A673 (cell line): ENCODE results near the gene EIPR1. TPM values are rescaled to one million over a fixed set of nuclear protein-coding genes. Genes with fewer than 3 reads are reported as not detected.
A peak's percentile ranks its signal among the peaks of the same experiment; 100 is the strongest.

Experiments used
- BruUV-seq: library from RNA; stranded (reverse); fragments of 400-500 nt; replicated peaks from 2 replicates; lab custom pipeline; 2021; lab: Mats Ljungman, UMichigan
- CTCF ChIA-PET: fragments of 300-600 bp; sonication (Branson Sonifier 250); formaldehyde crosslinking; loops from one replicate; lab custom pipeline; 2022; ENCODE audit warnings: antibody characterized with exemption; lab: Charles Lee
- POLR2A ChIA-PET: fragments of 300-600 bp; sonication (Branson Sonifier 250); formaldehyde crosslinking; loops from one replicate; lab custom pipeline; 2022; ENCODE audit warnings: antibody characterized with exemption; ENCODE audit not compliant: low non-redundant PET; lab: Charles Lee
- DNase-seq: peaks from one replicate; pipeline ENCODE4 v3.0.0-alpha.2; 2015; ENCODE audit warnings: low spot score
- H3K27ac ChIP-seq: fragments of 200-600 bp; sonication (generic); 2 replicates; pipeline ENCODE4 v1.5.1; 2016; ENCODE audit warnings: mixed run types, low read depth, mild to moderate bottlenecking, mixed read lengths, antibody characterized with exemption, low read length; ENCODE audit not compliant: poor library complexity, severe bottlenecking
- H3K27me3 ChIP-seq: fragments of 200-600 bp; sonication (generic); replicated peaks from 2 replicates; pipeline ENCODE4 v1.6.1; 2017; ENCODE audit warnings: mixed run types, low read depth, mild to moderate bottlenecking, mixed read lengths, antibody characterized with exemption, low read length; ENCODE audit not compliant: insufficient read depth, poor library complexity
- H3K36me3 ChIP-seq: fragments of 200-600 bp; sonication (generic); 2 replicates; pipeline ENCODE4 v1.6.1; 2016; ENCODE audit warnings: mixed run types, mild to moderate bottlenecking, mixed read lengths, antibody characterized with exemption, low read length; ENCODE audit not compliant: insufficient read depth, poor library complexity, severe bottlenecking
- H3K4me1 ChIP-seq: fragments of 200-600 bp; sonication (generic); 2 replicates; pipeline ENCODE4 v1.6.1; 2017; ENCODE audit warnings: mixed run types, mild to moderate bottlenecking, mixed read lengths, antibody characterized with exemption, low read length; ENCODE audit not compliant: insufficient read depth, poor library complexity, severe bottlenecking
- H3K4me3 ChIP-seq: fragments of 200-600 bp; sonication (generic); 2 replicates; pipeline ENCODE4 v1.5.1; 2016; ENCODE audit warnings: low read depth, mixed run types, mild to moderate bottlenecking, mixed read lengths, low read length; ENCODE audit not compliant: poor library complexity, severe bottlenecking
- H3K9me3 ChIP-seq: fragments of 200-600 bp; sonication (generic); 2 replicates; pipeline ENCODE4 v1.6.1; 2016; ENCODE audit warnings: mixed run types, low read depth, mild to moderate bottlenecking, mixed read lengths, antibody characterized with exemption, low read length; ENCODE audit not compliant: poor library complexity, severe bottlenecking
- EZH2 ChIP-seq: fragments of 200-600 bp; sonication (generic); IDR thresholded peaks from 2 replicates; pipeline ENCODE4 v1.6.1; 2017; ENCODE audit warnings: borderline replicate concordance, low read depth, mild to moderate bottlenecking, mixed read lengths, antibody characterized with exemption, low read length; ENCODE audit not compliant: poor library complexity, severe bottlenecking
- intact Hi-C: fragments of 100-400 bp; cut with micrococcal nuclease; formaldehyde crosslinking; loops from one replicate; pipeline ENCODE4 v1.10.0; 2022; ENCODE audit not compliant: unreplicated experiment
- total RNA-seq: library from RNA; stranded (reverse); gene quantifications from 2 replicates; pipeline ENCODE4 v1.2.3, GENCODE V29; 2021
- TF ChIP-seq, protein P1 (sequence below): fragments of 300-800, 200-600 bp; sonication (generic); conservative IDR thresholded peaks from 2 replicates; pipeline ENCODE4 v1.5.1; 2017; ENCODE audit warnings: low read depth, mild to moderate bottlenecking, antibody characterized with exemption, low read length, moderate library complexity, mixed read lengths

Gene EIPR1
- total RNA-seq, 1 experiment from 2014 or later: 37.0 TPM

GRCh38 chr2:3145471-3146021, 232.1 kb downstream of the EIPR1 start:
- intact Hi-C loops: no loop called here
- POLR2A ChIA-PET: no interaction called here
- no TSS peak for BruUV-seq
- Histone ChIP-seq H3K4me1 (peaks cover 14% of the 10 kb centered on the region), H3K4me3 (no peak overlapping the region), H3K36me3 (no peaks in the 10 kb centered on the region), H3K9me3 (no peaks in the 10 kb centered on the region), H3K27me3 (no peaks in the 10 kb centered on the region), H3K27ac (no peak overlapping the region)
- TF ChIP-seq, protein P1, sequence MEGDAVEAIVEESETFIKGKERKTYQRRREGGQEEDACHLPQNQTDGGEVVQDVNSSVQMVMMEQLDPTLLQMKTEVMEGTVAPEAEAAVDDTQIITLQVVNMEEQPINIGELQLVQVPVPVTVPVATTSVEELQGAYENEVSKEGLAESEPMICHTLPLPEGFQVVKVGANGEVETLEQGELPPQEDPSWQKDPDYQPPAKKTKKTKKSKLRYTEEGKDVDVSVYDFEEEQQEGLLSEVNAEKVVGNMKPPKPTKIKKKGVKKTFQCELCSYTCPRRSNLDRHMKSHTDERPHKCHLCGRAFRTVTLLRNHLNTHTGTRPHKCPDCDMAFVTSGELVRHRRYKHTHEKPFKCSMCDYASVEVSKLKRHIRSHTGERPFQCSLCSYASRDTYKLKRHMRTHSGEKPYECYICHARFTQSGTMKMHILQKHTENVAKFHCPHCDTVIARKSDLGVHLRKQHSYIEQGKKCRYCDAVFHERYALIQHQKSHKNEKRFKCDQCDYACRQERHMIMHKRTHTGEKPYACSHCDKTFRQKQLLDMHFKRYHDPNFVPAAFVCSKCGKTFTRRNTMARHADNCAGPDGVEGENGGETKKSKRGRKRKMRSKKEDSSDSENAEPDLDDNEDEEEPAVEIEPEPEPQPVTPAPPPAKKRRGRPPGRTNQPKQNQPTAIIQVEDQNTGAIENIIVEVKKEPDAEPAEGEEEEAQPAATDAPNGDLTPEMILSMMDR: no peak
- no peak for TF ChIP-seq EZH2
- DNase-seq: no peak
- CTCF ChIA-PET: no interaction called here

DNA sequence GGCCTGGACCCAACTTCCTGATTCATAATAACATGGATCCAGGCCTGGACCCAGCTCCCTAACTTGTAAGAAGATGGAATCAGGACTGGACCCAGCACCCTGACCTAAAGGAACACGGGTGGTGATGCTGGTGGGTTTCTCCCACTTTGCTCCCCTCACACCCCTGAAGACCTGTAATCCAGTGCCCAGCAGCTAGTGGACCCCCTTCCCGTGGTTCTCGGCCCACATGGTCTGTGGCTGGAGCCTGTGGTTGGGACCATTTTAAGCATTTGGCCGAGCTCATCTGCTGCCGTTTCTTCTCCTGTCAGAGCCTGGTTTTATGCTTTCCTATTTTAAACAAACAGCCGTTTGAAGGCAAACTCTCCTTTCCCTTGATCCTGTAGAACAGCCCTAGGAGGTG, 232.8 kb downstream of the EIPR1 start:
- DNase-seq: no peak
- TF ChIP-seq, protein P1: no peak
- TF ChIP-seq EZH2: no peak
- intact Hi-C loops: no loop called here
- Histone ChIP-seq H3K4me1 (peaks cover 18% of the 10 kb centered on the region), H3K27me3 (no peaks in the 10 kb centered on the region), H3K27ac (no peak overlapping the region), H3K4me3 (no peak overlapping the region), H3K36me3 (no peaks in the 10 kb centered on the region), H3K9me3 (no peaks in the 10 kb centered on the region)
- ChIA-PET POLR2A (no interaction called here), CTCF (no interaction called here)
- no TSS peak for BruUV-seq

DNA sequence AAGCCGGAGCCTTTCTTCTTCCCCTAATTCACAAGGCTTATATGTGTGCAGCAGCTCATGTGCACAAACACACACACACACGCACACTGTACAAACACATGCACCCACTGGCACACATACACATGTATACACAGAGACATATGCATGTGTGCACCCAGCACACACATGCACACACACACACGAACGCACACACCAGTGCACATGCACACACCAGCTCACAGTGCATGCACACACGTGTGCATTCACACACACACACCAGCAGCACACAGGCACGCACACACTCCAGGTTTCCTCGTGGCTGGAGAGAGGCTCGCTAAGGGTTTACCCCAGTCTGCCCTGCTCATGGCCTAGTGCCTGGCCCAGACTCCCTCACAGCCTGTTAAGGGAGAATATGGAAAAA, 234.0 kb downstream of the EIPR1 start:
- no peaks in the 10 kb centered on the region for H3K27me3 ChIP-seq
- intact Hi-C loops: no loop called here
- no peak overlapping the region for H3K4me3 ChIP-seq
- no peaks in the 10 kb centered on the region for H3K9me3 ChIP-seq
- H3K36me3 ChIP-seq: no peaks in the 10 kb centered on the region
- DNase-seq: no peak
- ChIA-PET CTCF (no interaction called here), POLR2A (interaction anchor here (0.7 kb wide), 1 partner anchor 73 kb away, joined by 4 read pairs; no protein-coding TSS in a partner anchor)
- TF ChIP-seq, protein P1: no peak
- H3K27ac ChIP-seq: peak overlapping the region; percentile 42
- peaks cover 23% of the 10 kb centered on the region for H3K4me1 ChIP-seq
- no TSS peak for BruUV-seq
